ENCODE data around the gene SLC35C1. TPM values are rescaled to one million over a fixed set of nuclear protein-coding genes. Genes with fewer than 3 reads are reported as not detected.

Gene SLC35C1
- total and polyA plus RNA-seq, 2 of the 13 experiments (the other 11 are each of a cell fraction or from before 2014, with no cell fraction given): 2.9 to 7.0 TPM

GRCh38 chr11:45843158-45843924 lies 38.4 kb downstream of the SLC35C1 start (continued):
- TF ChIP-seq TFE3 (CRISPR knock-in tag; IDR thresholded peaks at IDR 0.05) (0 out of 2 replicates have a peak, but pooled peaks have one; percentile 11), ZNF451 (CRISPR knock-in tag; IDR thresholded peaks at IDR 0.05) (no peak), ATF7 (IDR thresholded peaks at IDR 0.05) (no peak), ATF7 (CRISPR knock-in tag; IDR thresholded peaks at IDR 0.05) (no peak), NR2F6 (IDR thresholded peaks at IDR 0.05) (peak; percentile 44; the same call in 1 of the 2 replicates), NR2F6 (CRISPR knock-in tag; IDR thresholded peaks at IDR 0.05) (peak; percentile 26; the same call in 1 of the 2 replicates), RFXANK (CRISPR knock-in tag; IDR thresholded peaks at IDR 0.05) (no peak), GPBP1L1 (CRISPR knock-in tag; IDR thresholded peaks at IDR 0.05) (no peak), HMGXB4 (CRISPR knock-in tag; IDR thresholded peaks at IDR 0.05; ENCODE audit: borderline replicate concordance in 1 of 2, low read depth in 1 of 2) (peak; percentile 66 to 87; a peak in 3 of 4 replicates), POGZ (CRISPR knock-in tag; IDR thresholded peaks at IDR 0.05) (0 out of 2 replicates have a peak, but pooled peaks have one; percentile 21), PITX1 (CRISPR knock-in tag; IDR thresholded peaks at IDR 0.05) (peak; percentile 88), LRRFIP1 (CRISPR knock-in tag; conservative IDR thresholded peaks at IDR 0.05) (no peak), E2F5 (CRISPR knock-in tag; conservative IDR thresholded peaks at IDR 0.05) (no peak), KDM2A (CRISPR knock-in tag; IDR thresholded peaks at IDR 0.05; ENCODE audit: borderline replicate concordance, low read depth) (peak; percentile 68; the same call in 1 of the 2 replicates), ZNF331 (CRISPR knock-in tag; IDR thresholded peaks at IDR 0.05) (peak; percentile 63; the same call in 1 of the 2 replicates), ZMAT5 (CRISPR knock-in tag; IDR thresholded peaks at IDR 0.05; ENCODE audit: borderline replicate concordance, low read depth) (no peak), ATF3 (CRISPR knock-in tag; IDR thresholded peaks at IDR 0.05) (no peak), ERF (CRISPR knock-in tag; IDR thresholded peaks at IDR 0.05) (no peak), MED1 (CRISPR knock-in tag; IDR thresholded peaks at IDR 0.05) (0 out of 2 replicates have a peak, but pooled peaks have one; percentile 34), NFYB (CRISPR knock-in tag; IDR thresholded peaks at IDR 0.05) (peak; percentile 53; the same call in 1 of the 2 replicates), FOXK1 (CRISPR knock-in tag; IDR thresholded peaks at IDR 0.05; ENCODE audit: borderline replicate concordance, low read depth) (peak; percentile 55)

All from HepG2 (cell line).